GM12878 (cell line): ENCODE results near the gene STXBP5. TPM values are rescaled to one million over a fixed set of nuclear protein-coding genes. Genes with fewer than 3 reads are reported as not detected.

ENCODE experiments used
- ATAC-seq: fragments of 200-7000 bp; cut with Tn5 transposase; 3 replicates; pipeline ENCODE4 v1.9.1; 2020; ENCODE audit warnings: mild to moderate bottlenecking, moderate library complexity
- BruUV-seq: library from RNA; stranded (reverse); fragments of 400-500 nt; replicated peaks from 2 replicates; lab custom pipeline; 2021; lab: Mats Ljungman, UMichigan
- CTCF ChIA-PET: fragments of 300-600 bp; sonication (Branson Sonifier 250); formaldehyde crosslinking; extraction: SDS; loops from one replicate; lab custom pipeline; 2021; ENCODE audit warnings: inconsistent platforms; lab: Yijun Ruan, JAX
- POLR2A ChIA-PET: fragments of 350-600 bp; formaldehyde crosslinking; extraction: SDS; loops from one replicate; lab custom pipeline; 2021; ENCODE audit warnings: inconsistent platforms; lab: Charles Lee
- RAD21 ChIA-PET: fragments of 300-600 bp; sonication (Branson Sonifier 250); formaldehyde crosslinking; loops from one replicate; lab custom pipeline; 2023; ENCODE audit warnings: antibody characterized with exemption; ENCODE audit not compliant: unreplicated experiment; lab: Charles Lee
- SMC1A ChIA-PET: fragments of 300-600 bp; sonication (Branson Sonifier 250); formaldehyde crosslinking; loops from one replicate; lab custom pipeline; 2023; ENCODE audit not compliant: unreplicated experiment, uncharacterized antibody; lab: Charles Lee
- DNase-seq: peaks from one replicate; pipeline ENCODE4 v3.0.0-alpha.2; 2011; ENCODE audit warnings: low read depth, low spot score
- FAIRE-seq: peaks from 3 replicates; lab custom pipeline; 2011; peaks lifted over from hg19 to GRCh38; lab: Jason Lieb, UNC
- H2AFZ ChIP-seq: 2 replicates; pipeline ENCODE4 v1.6.0; 2011; ENCODE audit warnings: low read depth, low read length, control low read depth; ENCODE audit not compliant: control insufficient read depth
- H3K27ac ChIP-seq: 2 replicates; pipeline ENCODE4 v1.5.1; 2011; ENCODE audit warnings: control low read depth; ENCODE audit not compliant: control insufficient read depth, insufficient read depth
- H3K27me3 ChIP-seq, 2 experiments: replicated peaks in 1 of 2; 2 replicates each; pipeline versions ENCODE4 v1.6.0 to v1.6.1; 2011; ENCODE audit warnings: low read length in 1 of 2; ENCODE audit not compliant: control insufficient read depth in 2 of 2, insufficient read depth in 2 of 2
- H3K36me3 ChIP-seq, 2 experiments: 2 replicates each; pipeline ENCODE4 v1.5.1; 2011; ENCODE audit warnings: low read length in 1 of 2; ENCODE audit not compliant: control insufficient read depth in 2 of 2, insufficient read depth in 2 of 2
- H3K4me1 ChIP-seq: 2 replicates; pipeline ENCODE4 v1.6.1; 2011; ENCODE audit warnings: mild to moderate bottlenecking, low read length, moderate library complexity, mixed read lengths; ENCODE audit not compliant: control insufficient read depth, insufficient read depth
- H3K4me2 ChIP-seq: 2 replicates; pipeline ENCODE4 v1.6.0; 2011; ENCODE audit warnings: control low read depth; ENCODE audit not compliant: control insufficient read depth, insufficient read depth
- H3K4me3 ChIP-seq: fragments of 200-600 bp; sonication (generic); 2 replicates; pipeline ENCODE4 v1.5.1; 2016
- H3K79me2 ChIP-seq: 2 replicates; pipeline ENCODE4 v1.6.0; 2011; ENCODE audit warnings: low read length; ENCODE audit not compliant: control insufficient read depth, insufficient read depth
- H3K9ac ChIP-seq: 2 replicates; pipeline ENCODE4 v1.8.0; 2011; ENCODE audit warnings: low read length, control low read depth, mixed read lengths; ENCODE audit not compliant: control insufficient read depth, insufficient read depth
- H3K9me3 ChIP-seq: replicated peaks from 3 replicates; pipeline ENCODE4 v1.5.1; 2011; ENCODE audit warnings: mild to moderate bottlenecking, low read length; ENCODE audit not compliant: control insufficient read depth, insufficient read depth
- H4K20me1 ChIP-seq: 2 replicates; pipeline ENCODE4 v1.6.0; 2011; ENCODE audit not compliant: control insufficient read depth, insufficient read depth
- EP300 ChIP-seq, 2 experiments: fragments of 150-350 bp in 1 of 2; IDR thresholded peaks; 2 replicates each; pipeline ENCODE4 v1.6.1; 2011 to 2012; ENCODE audit warnings: low read depth in 2 of 2, low read length in 2 of 2, borderline replicate concordance in 1 of 2, improper control_type of control experiment in 1 of 2, inconsistent platforms in 1 of 2; ENCODE audit not compliant: control insufficient read depth in 1 of 2
- WGBS: methylation state at CpG from one replicate; pipeline ENCODE4 v1.1.6; 2016; ENCODE audit warnings: low lambda C conversion rate; ENCODE audit not compliant: insufficient replicate concordance, insufficient coverage; ENCODE audit errors: missing lambda C conversion rate; 5-methylcytosine and 5-hydroxymethylcytosine counted together
- in situ Hi-C: fragments of 300-500 bp; cut with MboI; formaldehyde crosslinking; loops from 9 replicates; pipeline ENCODE4 v1.14.3; 2018; ENCODE audit warnings: mixed read lengths
- intact Hi-C: fragments of 100-400 bp; cut with micrococcal nuclease; formaldehyde crosslinking; loops from one replicate; pipeline ENCODE4 v1.14.2; 2022; ENCODE audit not compliant: unreplicated experiment
- polyA plus RNA-seq, 11 experiments: library from polyadenylated mRNA; depleted of rRNA in 4 of 11; unstranded in 6 of 11; stranded (reverse) in 5 of 11; fragments of >200 nt; fragmentation: Nextera tagmentation in 4 of 11; fragmentation: Illumina TruSeq in 1 of 11; extraction: Ambion mirVana in 4 of 11; extraction: Trizol in 1 of 11; gene quantifications; 1 replicate in 1 of 11; 2 replicates in 10 of 11; pipeline versions ENCODE4 v1.2.1 to v1.2.3, GENCODE V29; 2011 to 2016; ENCODE audit warnings: inconsistent platforms in 2 of 11, missing spikeins in 2 of 11, low read depth in 1 of 11
- total RNA-seq, 4 experiments: library from RNA; depleted of rRNA in 3 of 4; stranded (reverse); fragments of >200 nt in 3 of 4; fragmentation: Illumina TruSeq in 1 of 4; extraction: Trizol in 1 of 4; gene quantifications; 2 replicates each; pipeline versions ENCODE4 v1.2.1 to v1.2.3, GENCODE V29; 2013 to 2021
- TF ChIP-seq, protein P1 (sequence below): fragments of 450-650 bp; IDR thresholded peaks from 2 replicates; pipeline ENCODE4 v1.6.1; 2017; ENCODE audit warnings: mild to moderate bottlenecking, moderate library complexity

STXBP5 gene
- total and polyA plus RNA-seq, 10 of the 15 experiments (the other 5 are each of a cell fraction or from before 2014, with no cell fraction given): 1.4 to 13.2 (median 8.4) TPM

- in situ Hi-C loops: no loop called here
These were observed 22.7 kb downstream of the STXBP5 start for GRCh38 chr6:147226877-147227276.

More at GRCh38 chr6:147226877-147227276, 22.7 kb downstream of the STXBP5 start:
- H3K27me3 ChIP-seq: no peaks in the 10 kb centered on the region
- no peaks in the 10 kb centered on the region; a peak in 1 of 4 replicates for H3K36me3 ChIP-seq
- H3K27ac ChIP-seq: no peak overlapping the region
- H3K4me3 ChIP-seq: no peak overlapping the region
- no peak for DNase-seq
- H4K20me1 ChIP-seq: no peaks in the 10 kb centered on the region
- no peaks in the 10 kb centered on the region for H3K9me3 ChIP-seq
- intact Hi-C loops: no loop called here
- ATAC-seq: no peak
- ChIA-PET POLR2A (no interaction called here), CTCF (no interaction called here), SMC1A (no interaction called here), RAD21 (no interaction called here)
- H3K79me2 ChIP-seq: no peaks in the 10 kb centered on the region
- TF ChIP-seq, protein P1, sequence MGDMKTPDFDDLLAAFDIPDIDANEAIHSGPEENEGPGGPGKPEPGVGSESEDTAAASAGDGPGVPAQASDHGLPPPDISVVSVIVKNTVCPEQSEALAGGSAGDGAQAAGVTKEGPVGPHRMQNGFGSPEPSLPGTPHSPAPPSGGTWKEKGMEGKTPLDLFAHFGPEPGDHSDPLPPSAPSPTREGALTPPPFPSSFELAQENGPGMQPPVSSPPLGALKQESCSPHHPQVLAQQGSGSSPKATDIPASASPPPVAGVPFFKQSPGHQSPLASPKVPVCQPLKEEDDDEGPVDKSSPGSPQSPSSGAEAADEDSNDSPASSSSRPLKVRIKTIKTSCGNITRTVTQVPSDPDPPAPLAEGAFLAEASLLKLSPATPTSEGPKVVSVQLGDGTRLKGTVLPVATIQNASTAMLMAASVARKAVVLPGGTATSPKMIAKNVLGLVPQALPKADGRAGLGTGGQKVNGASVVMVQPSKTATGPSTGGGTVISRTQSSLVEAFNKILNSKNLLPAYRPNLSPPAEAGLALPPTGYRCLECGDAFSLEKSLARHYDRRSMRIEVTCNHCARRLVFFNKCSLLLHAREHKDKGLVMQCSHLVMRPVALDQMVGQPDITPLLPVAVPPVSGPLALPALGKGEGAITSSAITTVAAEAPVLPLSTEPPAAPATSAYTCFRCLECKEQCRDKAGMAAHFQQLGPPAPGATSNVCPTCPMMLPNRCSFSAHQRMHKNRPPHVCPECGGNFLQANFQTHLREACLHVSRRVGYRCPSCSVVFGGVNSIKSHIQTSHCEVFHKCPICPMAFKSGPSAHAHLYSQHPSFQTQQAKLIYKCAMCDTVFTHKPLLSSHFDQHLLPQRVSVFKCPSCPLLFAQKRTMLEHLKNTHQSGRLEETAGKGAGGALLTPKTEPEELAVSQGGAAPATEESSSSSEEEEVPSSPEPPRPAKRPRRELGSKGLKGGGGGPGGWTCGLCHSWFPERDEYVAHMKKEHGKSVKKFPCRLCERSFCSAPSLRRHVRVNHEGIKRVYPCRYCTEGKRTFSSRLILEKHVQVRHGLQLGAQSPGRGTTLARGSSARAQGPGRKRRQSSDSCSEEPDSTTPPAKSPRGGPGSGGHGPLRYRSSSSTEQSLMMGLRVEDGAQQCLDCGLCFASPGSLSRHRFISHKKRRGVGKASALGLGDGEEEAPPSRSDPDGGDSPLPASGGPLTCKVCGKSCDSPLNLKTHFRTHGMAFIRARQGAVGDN: no peak
- TF ChIP-seq EP300 (IDR thresholded peaks at IDR 0.05; ENCODE audit: borderline replicate concordance in 1 of 2, control insufficient read depth in 1 of 2, low read depth in 2 of 2, low read length in 2 of 2): no peak
- no peak overlapping the region for H2AFZ ChIP-seq
- no peak overlapping the region for H3K4me2 ChIP-seq
- no peak overlapping the region for H3K9ac ChIP-seq
- H3K4me1 ChIP-seq: peaks cover 3% of the 10 kb centered on the region
- FAIRE-seq: no peak
- 100% methylated on average over 1 of the region's 1 CpG for WGBS
- BruUV-seq: no TSS peak
